HL-60/S4 treated with phorbol 12-myristate 13-acetate at 8.2 ng/mL for 4 days and 3 days (cell line): Measurements from ENCODE around the gene ZNF248.
"Not testable (repeated sequence)": the region's sequence is repeated elsewhere in the genome, so short reads cannot be mapped to it uniquely, and the experiment has no call there.

Experiments
- in situ Hi-C: fragments of 300-500 bp; cut with MboI; formaldehyde crosslinking; loops from 2 replicates; pipeline ENCODE4 v1.15.0; 2022; ENCODE audit warnings: low sequenced_read_pairs

ZNF248 gene

DNA sequence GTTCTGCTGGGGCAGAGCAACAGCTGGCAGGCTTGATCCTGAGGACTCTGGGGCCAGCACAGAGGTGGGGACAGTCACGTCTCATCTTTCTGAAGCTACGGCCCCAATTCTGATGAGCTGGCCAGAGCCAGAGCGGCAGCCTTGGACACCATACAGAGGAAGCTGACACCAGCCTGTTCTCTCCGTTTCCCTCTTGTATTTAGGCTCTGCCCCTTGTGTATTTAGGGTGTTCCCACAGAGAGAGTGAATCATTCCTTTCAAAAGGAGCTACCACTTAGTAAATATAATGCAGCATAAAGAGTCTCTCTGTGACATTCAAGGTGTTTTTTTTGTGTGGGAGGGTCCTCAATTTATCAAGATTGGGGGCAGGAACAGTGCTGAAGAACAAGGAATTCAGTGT lies 109.2 kb downstream of the ZNF248 start:
- in situ Hi-C loops, result no loop called here

DNA sequence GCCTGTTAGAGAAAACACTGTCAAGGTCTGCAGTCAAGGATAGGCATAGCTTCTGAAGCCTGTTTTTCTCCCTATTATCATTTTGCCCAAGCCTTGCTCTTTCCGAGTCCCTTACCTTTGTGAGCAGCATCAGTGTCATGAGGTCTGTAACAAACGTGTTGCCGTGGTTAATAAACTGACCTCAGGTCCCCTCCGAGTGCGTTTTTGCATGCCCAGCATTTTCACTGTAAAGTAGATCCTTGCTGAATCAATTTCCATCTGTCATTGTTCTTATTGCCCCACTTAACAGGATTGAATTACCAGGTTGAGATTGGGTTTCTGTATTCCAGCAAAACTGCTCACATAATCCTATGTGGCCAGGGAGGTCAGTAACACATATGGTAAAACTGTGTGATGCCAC lies 110.3 kb downstream of the ZNF248 start:
- in situ Hi-C loops, result no loop called here

DNA sequence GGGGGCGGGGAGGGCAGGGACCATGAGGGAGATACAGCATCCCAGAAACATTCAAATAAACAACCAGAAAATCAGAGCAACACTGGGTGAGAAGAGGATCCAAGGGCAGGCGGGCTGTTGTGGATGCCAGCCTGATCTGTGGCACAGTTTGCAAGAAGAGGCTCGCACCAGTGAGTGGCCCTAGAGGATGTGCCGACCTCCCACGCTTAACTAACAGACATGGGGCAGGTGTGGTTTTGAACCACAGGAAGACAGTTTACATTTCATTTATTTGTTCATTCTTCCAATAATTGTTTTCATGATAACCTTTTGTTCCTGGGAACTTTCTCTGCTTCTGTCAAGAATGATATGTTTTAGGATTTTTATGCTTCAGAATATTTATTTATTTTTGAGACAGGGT lies 115.6 kb downstream of the ZNF248 start:
- in situ Hi-C loops, result no loop called here

DNA sequence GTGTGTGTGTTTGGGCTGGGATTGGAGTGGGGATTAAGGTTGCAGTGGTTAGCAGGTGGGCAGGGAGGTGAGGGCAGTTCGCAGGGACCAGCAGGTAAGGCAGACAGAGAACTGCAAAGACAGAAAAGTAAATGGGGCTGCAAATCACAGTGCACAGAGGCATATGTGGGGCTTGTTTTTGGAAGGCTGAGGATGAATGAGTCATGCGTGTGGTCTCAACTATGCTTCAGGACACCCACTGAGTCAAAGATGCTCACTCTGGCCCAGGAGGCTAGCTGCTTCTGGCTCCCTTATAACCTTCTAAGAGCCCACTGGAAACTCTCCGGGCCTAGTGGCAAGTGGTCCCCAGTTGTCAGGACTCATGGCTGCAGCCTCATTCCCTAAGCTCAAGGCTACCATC lies 118.2 kb downstream of the ZNF248 start:
- in situ Hi-C loops, result no loop called here

DNA sequence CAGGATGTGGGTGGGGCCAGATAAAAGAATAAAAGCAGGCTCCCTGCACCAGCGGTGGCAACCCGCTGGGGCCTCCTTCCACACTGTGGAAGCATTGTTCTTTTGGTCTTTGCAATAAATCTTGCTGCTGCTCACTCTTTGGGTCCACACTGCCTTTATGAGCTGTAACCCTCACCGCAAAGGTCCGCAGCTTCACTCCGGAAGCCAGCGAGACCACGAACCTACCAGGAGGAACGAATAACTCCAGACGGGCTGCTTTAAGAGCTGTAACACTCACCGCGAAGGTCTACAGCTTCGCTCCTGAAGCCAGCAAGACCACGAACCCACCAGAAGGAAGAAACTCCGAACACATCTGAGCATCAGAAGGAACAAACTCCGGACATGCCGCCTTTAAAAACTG lies 119.2 kb downstream of the ZNF248 start:
- in situ Hi-C loops, result not testable (repeated sequence)

DNA sequence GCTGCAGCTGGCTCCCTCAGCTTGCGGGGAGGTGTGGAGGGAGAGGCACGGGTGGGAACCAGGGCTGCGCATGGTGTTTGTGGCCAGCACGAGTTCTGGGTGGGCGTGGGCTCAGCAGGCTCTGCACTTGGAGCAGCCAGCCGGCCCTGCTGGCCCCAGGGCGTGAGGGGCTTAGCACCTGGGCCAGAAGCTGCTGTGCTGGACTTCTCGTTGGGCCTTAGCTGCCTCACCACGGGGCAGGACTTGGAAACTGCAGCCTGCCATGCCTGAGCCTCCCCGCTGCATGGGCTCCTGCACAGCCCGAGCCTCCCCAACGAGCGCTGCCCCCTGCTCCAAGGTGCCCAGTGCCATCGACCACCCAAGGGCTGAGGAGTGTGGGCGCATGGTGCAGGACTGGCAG lies 120.1 kb downstream of the ZNF248 start:
- in situ Hi-C loops, result no loop called here

DNA sequence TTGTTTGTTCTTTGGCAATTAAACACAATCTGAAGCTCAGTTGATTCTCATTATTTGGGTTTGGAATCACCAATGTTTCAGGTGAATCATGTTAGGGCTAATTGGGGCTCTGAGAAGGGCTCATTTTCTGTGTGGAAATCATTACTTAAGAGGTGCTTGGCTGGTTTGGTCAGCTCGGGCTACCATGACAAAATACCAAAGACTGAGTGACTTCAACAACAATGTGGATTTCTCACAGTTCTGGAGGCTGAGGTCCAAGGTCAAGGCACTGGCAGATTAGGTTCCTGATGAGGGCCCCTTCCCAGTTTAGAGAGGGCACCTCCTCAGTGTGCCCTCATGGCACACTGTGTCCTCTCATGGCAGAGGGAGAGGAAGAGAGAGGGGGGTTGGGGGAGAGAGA lies 121.3 kb downstream of the ZNF248 start:
- in situ Hi-C loops, result no loop called here

DNA sequence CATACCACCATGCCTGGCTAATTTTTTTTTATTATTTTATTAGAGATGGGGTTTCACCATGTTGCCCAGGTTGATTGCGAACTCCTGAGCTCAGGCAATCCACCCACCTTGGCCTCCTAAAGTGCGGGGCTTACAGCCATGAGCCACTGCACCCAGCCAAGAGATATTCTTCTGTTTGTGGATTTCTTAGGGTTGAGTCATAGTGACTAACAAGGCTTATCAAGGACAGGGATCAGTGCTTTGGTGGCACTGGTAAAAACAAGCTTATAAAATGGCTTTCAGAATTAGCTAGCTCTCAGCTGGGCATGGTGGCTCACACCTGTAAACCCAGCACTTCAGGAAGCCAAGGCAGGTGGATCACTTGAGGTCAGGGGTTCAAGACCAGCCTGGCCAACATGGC lies 122.4 kb downstream of the ZNF248 start:
- in situ Hi-C loops, result no loop called here
